AG10803 (cell line): ENCODE measurements around the gene LAMTOR2.
A peak's percentile ranks its signal among the peaks of the same experiment; 100 is the strongest.

ENCODE experiments used
- DNase-seq: peaks from one replicate; pipeline ENCODE4 v3.0.0; 2010; ENCODE audit warnings: low read depth
- H3K4me3 ChIP-seq: 2 replicates; pipeline ENCODE4 v1.5.1; 2011; ENCODE audit warnings: mild to moderate bottlenecking, low read length, control low read depth
- TF ChIP-seq, protein P1 (sequence below): conservative IDR thresholded peaks from 2 replicates; pipeline ENCODE4 v1.5.1; 2011; ENCODE audit warnings: mild to moderate bottlenecking, low read length, control low read depth, inconsistent platforms

LAMTOR2 gene

DNA sequence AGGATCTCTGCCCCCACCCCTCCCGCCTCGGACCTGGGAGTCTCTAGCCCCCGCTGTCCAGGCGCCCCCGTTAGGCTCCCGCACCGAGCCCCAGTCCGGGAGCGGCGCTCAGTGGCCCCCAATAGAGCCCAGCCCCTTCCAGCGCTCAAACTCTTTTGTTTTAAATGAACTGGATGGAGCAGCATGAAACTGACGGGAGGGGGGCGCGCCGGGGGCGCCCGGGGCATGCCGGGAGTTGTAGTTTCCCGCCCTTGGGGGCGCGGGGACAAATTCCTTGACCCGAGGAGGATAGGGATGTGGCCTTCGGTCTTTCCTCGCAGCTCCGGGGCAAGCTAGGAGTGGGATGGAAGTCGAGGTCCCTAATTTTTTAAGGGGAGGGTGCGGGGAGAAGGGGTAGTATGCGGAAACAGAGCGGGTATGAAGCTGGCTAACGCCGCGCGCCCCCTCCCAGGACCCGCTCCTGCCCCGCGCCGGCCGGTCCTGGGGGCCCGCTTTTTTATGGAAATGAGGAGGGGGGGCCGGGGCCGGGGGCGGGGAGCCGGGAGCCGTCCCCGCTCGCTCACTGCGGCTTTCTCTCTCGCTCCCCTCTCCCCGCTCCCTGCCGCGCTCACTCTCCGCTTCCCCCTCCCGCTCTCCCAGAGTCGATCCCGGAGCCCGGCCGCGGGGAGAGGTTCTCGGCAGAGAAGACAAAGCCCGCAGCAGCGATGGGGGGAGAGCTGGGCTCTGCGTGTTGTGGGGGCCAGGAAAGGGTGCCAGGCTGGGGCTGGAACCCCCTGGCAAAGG lies 27.9 kb downstream of the LAMTOR2 start, which contains the start of gene MEX3A:
TSS of gene MEX3A (minus strand) at position 157 of the 783 bp plus-strand sequence. CDS start 467 bp downstream, outside the sequence.
- H3K4me3 ChIP-seq, result peak within 1 kb of the TSS; percentile 87
- TF ChIP-seq, protein P1, sequence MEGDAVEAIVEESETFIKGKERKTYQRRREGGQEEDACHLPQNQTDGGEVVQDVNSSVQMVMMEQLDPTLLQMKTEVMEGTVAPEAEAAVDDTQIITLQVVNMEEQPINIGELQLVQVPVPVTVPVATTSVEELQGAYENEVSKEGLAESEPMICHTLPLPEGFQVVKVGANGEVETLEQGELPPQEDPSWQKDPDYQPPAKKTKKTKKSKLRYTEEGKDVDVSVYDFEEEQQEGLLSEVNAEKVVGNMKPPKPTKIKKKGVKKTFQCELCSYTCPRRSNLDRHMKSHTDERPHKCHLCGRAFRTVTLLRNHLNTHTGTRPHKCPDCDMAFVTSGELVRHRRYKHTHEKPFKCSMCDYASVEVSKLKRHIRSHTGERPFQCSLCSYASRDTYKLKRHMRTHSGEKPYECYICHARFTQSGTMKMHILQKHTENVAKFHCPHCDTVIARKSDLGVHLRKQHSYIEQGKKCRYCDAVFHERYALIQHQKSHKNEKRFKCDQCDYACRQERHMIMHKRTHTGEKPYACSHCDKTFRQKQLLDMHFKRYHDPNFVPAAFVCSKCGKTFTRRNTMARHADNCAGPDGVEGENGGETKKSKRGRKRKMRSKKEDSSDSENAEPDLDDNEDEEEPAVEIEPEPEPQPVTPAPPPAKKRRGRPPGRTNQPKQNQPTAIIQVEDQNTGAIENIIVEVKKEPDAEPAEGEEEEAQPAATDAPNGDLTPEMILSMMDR, result no peak
- peak; percentile 53 for DNase-seq

DNA sequence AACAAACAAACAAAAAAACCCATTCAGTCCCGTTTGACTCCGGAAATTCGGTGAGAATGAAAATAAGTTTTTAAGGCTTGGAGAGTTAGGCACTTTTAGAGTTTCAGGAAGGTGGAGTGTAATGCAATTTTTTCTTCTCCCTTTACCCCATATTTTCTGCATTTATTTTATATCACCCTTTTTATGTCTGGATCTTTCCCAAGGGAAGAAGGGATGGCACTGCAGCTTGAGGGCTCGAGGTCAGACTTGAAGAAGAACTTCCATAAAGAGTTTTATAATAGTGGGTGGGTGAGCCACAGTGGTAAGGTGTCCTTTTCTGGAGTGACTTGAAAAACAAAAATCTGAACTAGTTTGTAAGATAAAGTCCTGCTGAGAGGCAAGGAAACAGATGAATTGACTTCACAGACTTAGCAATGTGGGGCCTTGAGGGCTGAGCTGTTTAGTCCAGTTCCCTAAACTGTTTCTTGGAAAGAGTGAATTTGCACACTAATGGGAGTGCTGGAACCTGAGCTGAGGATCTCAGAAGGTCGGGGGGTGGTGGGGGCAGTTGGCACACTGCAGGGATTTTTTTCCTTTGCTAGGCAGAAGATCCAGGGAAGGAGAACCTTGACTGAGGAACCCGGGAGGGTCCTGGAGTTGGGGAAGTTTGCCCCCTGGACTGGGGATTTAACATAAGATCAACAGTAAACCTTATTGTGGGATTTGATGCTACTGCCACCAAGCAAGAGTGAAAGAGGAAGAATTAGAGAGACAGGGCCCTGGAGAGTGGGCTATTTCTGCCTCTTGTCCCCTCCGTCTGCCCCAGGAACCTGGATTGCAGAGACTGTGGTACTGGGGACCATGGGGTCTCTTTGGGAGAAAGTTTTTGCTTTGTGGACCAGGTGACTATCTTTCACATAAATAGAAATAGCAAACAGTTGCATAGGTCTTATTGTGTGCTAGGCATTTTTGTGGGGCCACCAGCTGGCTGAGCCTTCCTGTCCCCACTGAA lies 29.5 kb downstream of the LAMTOR2 start:
- peak overlapping the region; percentile 9; the same call in 1 of the 2 replicates for H3K4me3 ChIP-seq
- no peak for DNase-seq
- TF ChIP-seq, protein P1, result no peak

DNA sequence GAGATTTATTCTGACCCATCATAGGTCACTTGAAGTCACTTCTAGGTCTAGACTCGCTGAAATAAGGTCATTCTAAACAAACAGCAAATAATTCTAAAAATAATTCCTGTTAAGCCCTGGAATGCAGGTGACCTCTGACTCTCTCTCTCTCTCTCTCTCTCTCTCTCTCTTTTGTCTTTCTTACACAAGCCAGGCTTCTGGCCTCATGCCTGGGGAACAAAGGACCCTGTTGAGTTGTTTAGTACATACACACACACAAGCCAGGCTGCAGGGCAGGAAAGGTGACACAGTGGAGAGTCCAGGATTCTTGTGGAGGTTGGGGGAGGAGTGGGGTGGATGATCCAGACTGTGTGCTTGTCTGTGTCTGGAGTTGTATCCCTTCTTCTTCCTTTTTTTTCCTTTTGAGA lies 31.7 kb downstream of the LAMTOR2 start:
- peak; percentile 54 for DNase-seq
- H3K4me3 ChIP-seq, result no peak overlapping the region
- TF ChIP-seq, protein P1, result no peak

DNA sequence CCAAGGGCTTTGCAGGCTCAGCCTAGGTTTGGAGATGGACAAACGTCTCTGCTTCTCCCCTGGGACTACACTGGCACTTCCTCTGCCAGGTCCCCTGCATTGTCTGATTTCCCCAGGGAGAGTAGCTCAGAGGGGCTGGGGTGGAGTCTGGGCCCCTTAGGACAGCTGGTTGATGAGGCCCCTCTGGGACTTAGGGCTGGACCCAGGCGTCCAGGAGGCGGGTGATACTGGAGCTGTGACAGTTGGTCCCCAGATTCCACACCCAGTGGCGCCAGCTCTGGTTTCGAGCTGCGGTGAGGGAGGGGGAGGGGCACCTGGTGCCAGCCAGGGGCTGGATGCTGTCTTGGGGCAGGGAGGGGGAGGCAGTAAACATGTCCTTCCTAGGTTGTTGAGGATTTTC lies 35.1 kb downstream of the LAMTOR2 start:
- no peak for DNase-seq
- TF ChIP-seq, protein P1, result no peak
- no peak overlapping the region for H3K4me3 ChIP-seq

DNA sequence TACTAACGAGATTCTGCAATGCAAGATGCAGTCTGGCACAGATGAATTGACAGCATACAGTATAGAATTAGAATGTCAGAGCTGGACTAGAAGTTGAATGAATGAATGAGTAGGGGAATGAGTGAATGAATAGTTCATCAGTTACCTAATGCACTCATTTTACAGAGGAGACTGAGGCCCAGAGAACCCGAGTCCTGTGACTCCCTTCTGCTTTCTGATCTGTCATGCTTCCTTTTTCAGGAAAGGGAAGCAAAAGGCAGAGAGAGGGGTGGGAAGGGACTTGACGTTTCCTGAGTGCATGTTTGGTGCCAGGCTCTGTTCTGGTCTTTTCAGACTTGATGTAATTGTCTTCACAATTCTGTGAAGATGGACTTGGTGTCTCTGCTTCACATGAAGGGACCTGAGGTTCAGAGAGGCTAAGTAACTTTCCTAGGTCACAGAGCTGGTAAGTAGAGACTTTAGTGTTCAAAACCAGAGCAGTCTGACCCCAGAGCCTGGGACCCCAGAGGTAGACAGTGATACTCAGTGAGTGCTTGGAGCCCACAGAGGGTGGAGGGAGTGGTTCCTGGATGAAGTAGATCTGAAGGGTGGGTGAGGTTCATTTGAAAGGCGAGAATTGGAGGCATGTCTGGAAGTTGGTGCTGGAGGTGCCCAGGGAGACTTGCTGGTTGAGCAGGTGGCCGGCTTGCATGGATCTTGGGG lies 35.7 kb downstream of the LAMTOR2 start:
- TF ChIP-seq, protein P1, result no peak
- no peak for DNase-seq
- no peak overlapping the region for H3K4me3 ChIP-seq

DNA sequence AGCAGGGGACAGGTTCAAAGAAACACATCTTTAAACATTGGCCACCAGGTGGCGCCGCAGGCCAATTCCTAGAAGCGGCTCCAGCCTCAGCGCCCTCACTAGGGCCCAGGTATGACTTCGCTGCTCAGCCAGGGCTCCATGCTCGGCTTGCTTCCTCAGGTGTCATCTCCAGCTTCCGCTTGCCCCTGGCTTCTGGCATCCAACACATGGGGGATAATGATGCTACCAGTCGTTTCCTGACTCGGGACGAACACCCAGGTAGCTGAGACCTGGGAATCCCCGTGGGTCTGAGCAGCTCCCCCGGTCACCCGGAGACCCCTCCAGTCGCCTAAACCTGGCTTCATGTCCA lies 36.2 kb downstream of the LAMTOR2 start:
- TF ChIP-seq, protein P1, result peak; percentile 76
- no peak overlapping the region for H3K4me3 ChIP-seq
- peak; percentile 66 for DNase-seq
